HG02610 (cell line): ENCODE data around the gene MYO1E.

Experiments
- ATAC-seq: cut with Tn5 transposase; IDR thresholded peaks from one replicate; pipeline ENCODE4 v1.9.1; 2021; ENCODE audit warnings: mild to moderate bottlenecking, moderate library complexity; ENCODE audit not compliant: unreplicated experiment

MYO1E gene

DNA sequence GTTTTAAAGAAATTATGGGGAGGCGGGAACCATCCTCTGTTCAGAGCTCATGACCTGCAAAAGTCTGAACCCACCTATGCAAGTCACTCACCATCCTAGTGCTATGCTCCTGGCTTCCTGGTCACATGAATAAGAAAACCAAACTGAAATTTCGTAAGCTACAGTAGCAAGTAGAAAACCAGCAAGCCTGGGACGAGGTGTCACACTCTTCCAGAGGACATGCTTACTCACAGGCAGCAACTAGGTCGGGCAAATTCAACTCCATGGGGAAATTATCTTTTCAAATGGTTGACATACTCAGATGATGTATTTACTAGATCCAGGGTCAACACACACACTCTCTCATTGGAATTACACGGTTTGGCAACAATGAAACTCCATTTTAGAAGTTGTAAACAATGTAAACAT, 134.7 kb downstream of the MYO1E start:
- ATAC-seq = peak; percentile 56

DNA sequence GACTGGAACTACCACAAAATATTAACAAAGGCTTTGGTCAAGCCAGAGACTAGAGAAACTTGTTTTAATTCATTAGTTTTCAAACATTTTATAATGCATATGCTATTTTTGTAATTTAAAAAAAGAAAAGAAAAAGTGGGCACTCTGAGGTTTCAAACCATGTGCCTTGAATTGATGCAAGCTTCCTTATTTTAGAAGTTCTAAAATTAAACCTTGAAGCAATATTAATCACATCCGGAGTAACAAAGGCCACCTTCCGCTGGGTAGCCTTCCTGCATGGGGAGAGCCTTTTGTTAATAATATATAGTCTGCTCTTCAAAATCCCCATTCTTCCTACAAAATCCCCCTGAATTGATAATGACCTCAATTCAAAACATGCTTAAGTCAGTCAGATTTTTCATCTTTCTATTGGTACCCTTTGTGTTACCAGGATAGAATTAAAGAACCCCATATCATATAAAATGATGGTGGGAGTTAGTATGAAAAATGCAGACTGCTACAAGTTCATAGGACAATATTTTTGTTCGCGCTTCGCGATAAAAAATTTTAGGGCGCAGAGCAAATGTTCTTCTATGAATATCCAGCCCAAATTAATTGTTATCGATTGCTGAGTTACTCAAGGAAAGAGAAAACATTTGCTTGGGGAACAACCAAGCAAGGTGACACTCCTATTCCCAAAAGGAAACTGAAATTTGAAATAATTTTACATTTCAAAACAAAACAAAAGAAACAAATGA, 135.4 kb downstream of the MYO1E start:
- peak; percentile 60 for ATAC-seq

DNA sequence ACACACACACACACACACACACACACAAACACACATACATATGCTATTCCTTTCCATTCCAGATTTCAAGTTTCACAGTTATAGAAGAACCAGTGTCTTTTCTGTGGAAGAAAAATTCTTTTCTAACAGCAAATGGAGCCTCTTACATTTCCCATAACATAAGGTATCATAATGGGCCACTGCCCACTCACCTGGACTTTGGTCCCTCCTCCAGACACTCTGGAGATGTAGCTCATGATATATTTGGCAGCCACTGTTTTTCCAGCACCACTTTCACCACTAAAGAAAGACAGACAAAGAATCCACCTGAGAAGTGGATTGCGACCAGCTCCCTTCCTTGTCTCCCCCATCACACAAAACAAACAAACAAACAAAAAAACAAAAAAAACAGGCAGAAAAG, 136.3 kb downstream of the MYO1E start:
- ATAC-seq = no peak

DNA sequence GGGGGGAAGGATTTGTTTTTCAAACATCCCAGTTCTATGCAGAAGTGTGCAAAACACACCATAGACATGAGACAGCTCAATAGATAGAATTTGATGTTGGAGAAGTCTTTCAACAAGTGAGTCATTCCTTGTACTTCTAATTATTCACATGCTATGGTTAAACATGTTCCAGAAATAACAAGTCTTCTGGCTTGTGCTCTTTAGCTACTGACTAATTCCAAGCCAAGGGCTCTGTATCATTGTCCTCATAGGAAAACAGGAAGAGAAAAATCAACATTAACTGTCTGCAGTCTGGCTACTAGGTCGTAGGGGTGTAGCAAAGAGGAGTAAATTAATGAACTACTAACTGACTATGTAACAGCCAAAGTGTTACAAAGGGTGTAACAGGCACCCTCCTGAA, 140.2 kb downstream of the MYO1E start:
- no peak for ATAC-seq

DNA sequence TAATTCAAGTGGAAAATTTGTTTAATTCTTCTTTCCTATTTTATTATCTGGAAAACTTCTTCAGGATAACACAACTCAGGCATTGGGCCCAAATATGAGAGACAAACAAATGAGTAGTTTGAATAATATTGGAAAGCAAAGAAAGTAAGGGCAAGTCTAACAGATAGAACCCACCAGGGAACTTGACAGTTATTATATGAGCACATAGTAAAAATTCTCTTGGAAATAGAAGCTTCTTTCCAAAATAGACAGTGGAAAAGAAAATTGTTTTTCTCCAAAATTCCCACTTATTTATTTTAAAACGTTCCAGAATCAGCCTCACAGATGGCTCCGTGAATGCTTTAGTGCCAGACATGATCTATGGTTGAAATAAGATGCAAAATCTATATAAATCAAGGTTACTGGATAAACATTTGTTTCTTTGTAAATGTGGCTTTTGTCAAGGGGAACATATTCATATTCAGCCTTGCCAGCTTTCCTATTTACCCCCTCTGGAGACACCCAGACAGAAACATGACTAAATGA, 142.1 kb downstream of the MYO1E start:
- no peak for ATAC-seq

DNA sequence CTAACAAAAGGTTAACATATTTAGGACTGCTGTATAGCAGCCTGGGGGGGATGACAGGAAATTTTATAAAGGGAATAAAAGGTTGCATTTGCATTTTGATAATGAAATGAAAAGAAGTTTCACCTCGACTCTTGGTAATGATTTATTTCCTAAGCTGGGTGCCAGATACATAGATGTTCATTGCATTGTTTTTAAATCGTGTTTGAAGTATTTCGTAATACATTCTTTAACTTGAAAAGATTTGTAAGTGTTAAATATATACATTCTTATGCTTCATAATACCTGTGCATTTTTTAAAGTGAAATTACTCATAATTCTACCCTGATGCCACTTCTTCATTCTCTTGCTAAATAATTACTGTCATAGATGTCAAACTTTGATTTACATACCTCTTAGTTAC, 143.2 kb downstream of the MYO1E start:
- no peak for ATAC-seq

DNA sequence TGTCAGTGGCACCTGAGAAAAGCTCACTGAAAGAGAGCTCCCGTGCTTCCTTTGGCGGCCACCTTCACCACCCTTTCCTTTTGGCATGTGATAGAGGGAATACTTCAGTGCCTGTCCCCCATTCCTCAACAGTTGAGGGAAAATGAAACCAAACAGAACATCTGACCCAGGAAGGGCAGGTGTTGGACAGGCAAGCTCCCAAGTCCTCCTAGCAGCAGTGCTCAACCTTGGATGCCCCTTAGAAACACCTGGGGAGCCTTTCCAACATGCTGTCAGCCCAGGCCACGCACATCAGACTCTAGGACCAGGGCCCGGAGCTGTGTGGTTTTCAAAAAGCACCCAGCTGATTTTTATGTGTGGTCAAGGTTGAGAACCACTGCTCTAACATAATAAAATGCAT, 143.7 kb downstream of the MYO1E start:
- ATAC-seq = no peak

DNA sequence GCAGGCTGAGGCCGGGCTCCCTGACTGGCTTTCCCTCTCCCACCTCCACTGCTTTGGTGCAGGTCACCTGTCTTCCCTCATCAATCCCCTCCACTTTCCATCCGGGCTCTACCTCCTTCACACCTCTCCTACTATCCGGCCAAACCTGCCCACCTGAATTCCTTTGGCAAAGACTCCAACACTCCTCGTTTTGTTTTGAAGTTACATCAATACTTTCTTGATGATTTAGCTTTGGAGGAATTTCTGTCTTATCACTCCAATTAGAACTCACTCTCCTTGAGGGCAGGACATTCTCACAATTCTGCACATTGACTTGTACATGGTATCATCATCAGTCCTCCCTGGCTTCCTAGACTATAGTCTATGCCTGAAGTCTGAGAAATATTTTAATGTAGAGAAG, 145.7 kb downstream of the MYO1E start:
- no peak for ATAC-seq

DNA sequence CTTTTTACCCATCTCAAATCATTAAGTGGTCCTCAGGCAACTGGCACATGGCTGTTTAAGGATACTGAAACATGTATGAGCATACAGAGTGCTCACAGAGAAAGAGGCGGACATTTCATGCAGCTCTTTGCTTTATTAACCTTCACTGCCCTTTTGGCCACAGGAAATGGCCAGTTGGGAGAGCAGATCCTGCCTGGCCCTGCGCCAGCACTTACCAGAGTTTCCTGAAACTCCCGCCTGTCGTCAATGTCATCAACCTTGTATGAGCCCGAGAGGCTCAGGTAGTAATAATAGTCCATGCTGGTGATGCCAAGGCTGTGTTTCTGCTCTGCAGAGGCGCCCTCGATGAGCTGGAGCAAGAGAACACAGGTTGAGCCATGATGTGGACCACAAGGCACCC, 148.2 kb downstream of the MYO1E start:
- no peak for ATAC-seq

DNA sequence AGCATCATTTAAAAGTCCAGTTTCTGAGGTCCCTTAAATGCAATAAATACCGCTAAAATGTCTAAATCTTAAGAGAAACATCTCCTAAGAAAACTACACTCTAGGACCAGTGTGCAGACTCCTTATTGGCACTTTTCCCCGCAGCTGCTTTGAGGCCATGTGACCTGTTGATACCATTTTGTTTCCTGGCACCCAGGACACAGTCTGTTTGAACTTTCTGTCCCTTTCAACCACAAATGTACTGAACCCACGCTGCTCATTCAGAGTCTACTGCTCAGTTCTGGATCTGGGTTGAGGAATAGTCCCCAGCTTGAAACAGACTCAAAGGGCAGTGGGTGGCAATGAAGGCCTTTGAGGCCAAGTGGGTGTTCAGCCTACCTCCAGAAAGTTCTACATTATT, 148.9 kb downstream of the MYO1E start:
- no peak for ATAC-seq

DNA sequence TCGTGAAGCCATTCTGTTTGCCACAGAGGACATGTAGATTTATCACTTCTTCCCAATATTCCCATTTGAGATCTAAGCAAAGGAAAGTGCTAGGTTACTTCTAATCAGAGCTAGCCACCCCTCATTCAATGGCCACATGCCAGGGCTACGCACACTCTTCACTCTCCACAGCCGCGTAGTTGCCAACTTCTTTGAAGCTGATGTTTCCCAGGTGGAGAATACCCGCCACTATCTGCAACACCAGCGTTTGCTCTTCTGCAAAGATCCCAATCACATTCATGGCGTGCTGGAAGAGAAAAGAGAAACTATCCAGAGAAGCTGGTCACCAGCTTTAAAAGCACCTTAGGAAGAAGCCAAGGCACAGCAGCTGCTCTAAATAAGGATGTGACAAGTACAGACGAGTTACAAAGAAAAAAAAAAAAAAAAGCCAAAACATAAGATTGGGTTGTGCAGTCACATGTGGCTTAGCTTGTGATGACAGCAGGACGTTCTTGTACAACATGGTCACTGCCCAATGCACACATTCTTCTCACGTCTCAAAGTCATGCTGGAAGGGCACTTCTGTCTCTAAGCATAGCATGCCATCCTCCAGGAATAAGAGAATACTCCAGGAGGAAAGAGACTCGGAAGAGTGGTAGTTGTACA, 149.6 kb downstream of the MYO1E start:
- ATAC-seq = no peak

DNA sequence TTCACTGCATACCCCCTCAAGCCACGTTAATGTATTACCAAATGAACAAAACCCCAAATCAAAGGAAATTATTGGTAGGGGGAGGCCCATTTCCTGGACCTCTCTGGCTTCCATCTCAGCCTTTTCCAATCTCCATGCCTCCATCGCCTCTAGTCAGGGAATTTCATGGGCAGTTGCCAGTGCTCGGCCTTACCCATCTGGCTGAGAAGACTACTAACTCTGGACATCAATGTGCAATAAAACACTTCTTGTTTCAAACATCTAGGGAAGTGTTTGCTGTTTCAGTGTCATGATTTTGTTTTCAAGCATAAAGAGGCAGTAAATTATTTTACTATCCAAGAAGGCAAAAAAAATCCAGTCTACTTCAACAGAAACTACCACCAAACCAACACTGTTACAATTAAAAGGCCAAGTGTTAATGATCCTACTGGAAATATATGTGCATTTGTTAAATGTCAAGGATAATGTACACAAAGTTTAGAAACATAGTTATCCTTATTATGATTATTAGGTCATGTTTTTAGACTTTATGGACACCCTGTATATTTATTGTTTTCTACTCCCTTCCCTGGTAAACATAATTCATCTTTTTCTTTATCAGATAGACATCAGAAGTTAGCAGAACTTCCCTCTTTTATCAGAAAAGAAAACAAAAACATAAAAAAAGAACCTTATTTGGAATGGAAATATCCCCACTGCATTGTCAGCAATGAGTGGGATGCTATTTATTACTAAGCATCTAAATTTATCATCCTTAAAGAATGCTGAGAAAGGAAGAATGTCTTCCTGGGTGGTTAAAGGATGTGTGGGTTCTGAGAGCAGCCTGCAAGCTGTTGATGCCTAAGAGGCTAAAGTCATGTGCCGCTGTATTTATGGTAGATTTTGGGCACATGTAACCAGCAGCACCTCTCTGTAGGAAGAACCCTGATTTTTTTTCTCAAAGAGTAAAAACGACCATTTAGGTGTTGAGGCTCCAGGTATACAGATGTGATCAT, 150.9 kb downstream of the MYO1E start:
- no peak for ATAC-seq

DNA sequence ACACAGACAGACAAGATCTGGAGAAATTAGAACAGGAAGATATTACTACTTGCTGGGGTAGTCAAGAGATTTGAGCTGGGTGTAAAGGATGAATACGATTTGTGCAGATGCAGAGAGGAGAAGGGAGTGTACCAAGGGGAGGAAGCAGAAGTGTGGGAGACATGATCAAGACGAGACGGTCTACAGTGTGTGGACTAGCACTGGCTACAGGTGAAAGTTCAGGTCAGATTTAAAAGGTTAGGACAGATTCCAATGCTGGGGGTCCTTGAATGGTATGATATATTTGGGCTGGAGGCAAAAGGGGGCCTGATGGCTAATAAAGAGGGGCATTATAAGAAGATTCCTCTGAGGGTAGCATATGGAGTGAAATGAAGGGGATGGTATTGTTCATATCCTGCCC, 154.0 kb downstream of the MYO1E start:
- no peak for ATAC-seq

DNA sequence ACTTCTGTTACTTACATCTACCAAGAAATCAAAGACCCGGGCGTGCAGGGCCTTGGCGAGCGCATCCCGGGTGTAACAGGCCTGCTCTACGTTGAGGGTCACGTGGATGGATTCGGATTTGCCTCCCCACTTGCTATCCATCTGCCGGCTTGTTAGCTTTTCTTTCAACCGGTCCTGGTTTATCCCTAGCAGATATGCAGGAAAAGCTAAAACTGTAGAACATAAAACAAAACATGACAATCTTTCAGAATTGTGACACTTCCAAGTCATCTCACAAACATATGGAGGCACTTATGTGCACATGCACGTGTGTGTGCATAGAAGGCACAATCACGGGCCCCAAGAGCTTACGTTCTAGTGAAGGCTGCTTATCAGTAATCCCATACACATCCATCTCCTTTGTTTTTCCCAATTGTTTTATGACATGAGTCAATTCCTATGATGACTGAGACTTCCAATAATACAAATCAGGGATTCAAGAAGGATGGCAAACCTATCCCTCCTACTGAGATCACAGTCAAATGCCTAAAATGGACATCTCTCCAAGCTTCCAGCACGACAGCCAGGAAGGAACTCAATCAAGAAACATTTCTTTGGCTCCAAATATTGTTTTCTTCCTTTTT, 154.7 kb downstream of the MYO1E start:
- no peak for ATAC-seq

DNA sequence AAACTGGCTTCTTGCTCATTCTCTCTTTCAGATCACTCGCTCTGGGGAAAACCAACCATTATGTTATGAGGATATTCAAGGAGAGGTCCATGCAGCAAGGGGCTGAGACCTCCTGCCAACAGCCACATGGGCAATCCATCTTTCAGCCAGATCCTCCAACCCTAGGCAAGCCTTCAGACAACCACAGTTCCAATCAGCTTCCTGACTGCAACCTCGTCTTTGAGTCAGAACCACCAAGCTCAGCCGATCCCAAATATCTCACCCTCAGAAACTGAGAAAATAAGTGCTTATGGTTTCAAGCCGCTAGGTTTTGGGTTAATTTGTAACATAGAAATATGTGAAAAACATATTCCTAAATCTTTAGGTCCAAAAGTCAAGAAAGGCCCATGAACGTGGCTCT, 155.8 kb downstream of the MYO1E start:
- no peak for ATAC-seq

DNA sequence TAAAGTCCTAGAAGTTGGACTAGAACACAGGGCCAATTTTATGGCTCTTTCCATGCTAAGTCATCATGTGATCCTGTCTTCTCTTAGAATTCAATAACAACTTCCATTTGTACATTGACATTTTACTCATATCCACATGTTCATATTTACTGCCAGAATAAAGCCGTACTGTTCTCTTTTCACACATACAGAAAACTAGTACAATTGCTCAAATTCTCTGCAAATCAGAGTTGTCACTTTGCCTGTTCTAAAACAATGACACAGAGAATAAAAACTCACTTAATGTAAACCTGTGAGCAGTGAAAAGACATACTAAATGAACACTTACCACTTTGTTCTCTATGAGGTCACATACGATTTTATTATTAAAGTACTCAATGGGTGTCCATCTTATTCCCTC, 162.5 kb downstream of the MYO1E start:
- no peak for ATAC-seq

DNA sequence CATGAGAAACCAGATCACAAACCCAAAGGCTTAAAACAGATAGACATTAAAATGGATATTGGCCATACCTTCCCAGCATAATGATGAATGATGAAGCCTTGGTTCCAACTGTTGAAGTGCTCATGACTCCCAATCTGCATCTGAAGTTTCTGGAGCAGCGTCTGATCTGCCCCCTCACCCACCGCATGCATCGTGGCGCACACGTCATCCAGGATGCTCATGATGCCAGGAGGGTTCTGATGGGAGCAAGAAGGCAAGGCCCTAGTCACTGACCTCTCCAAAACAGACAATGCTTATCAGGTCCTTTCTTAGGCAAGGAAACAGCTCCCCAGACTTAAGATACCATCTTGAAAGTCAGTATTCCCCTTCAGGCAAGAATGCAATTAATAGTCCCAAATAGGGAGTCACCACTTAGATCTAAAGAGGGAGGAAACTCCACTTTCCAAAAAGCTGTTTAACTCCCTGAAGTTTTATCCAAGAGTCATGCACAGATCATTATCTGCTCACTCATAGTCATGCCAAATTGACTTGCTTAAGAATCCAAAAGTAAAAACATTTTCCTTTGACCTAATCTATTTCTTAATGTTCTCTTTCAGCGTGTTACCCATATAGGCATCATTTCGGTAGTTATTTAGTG, 163.9 kb downstream of the MYO1E start:
- ATAC-seq = no peak

DNA sequence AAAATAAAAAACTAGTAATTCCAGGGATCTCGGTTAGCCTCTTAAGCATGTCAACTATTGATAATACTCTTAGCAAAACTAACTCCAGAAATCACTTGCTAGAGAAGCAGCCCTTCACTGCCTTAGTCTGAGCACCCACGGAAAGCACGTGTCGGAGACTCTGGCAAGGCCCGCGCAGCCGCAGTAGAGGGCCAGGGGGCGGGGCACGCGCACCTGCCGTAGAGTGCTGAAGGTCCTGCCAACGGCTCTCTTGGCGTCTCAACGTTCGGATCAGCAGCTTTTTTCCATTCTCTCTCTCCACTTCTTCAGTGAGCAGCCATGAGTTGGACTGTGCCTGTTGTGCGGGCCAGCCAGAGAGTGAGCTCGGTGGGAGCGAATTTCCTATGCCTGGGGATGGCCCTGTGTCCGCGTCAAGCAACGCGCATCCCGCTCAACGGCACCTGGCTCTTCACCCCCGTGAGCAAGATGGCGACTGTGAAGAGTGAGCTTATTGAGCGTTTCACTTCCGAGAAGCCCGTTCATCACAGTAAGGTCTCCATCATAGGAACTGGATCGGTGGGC, 166.0 kb downstream of the MYO1E start, which contains the start of gene LDHAL6B:
Gene LDHAL6B (plus strand): TSS at position 221 of the 561 bp plus-strand sequence. CDS start 98 bp downstream, at position 319.
- ATAC-seq = no peak

DNA sequence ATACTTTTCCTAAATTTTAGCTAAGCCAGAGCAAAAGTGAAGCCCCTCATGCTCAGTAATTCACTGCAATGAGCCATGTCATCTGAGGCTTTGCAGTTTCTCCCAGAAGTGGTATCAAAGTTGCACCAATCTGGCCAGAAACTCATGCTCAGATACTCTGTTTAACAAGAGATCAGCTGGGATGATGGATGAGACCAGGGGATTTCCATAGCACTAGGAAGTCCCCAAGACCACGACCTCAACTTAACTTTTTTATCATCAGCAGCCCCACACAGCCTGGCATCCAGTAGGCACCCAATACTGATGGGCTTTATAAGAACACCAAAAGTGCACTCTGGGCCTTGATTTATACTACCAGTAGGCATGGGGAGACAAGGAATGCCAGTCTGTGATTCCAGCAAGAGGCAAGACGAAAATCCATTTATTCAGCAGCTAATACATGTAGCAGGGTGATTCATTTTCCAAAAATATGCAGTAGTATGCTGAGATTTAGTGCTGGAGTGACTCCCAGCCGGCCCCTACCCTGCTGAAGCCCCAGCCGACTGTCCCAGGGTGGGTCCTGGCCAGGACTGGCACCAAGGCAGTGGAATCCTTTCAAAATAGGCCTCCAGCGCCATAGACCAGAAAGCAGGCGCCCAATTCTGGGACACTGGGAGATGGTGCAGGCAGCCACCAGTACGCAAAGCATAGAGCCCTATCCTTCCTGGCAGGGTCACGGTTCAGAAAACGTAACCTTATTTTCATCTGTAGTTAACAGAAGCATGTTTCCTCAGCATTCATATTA, 166.6 kb downstream of the MYO1E start:
- no peak for ATAC-seq
